ENCODE data around the gene DNAL1. TPM values are rescaled to one million over a fixed set of nuclear protein-coding genes. Genes with fewer than 3 reads are reported as not detected.
A peak's percentile ranks its signal among the peaks of the same experiment; 100 is the strongest.

DNAL1 gene
- total and polyA plus RNA-seq, 2 of the 4 experiments (the other 2 are of a cell fraction): 4.5 to 5.4 TPM

DNA sequence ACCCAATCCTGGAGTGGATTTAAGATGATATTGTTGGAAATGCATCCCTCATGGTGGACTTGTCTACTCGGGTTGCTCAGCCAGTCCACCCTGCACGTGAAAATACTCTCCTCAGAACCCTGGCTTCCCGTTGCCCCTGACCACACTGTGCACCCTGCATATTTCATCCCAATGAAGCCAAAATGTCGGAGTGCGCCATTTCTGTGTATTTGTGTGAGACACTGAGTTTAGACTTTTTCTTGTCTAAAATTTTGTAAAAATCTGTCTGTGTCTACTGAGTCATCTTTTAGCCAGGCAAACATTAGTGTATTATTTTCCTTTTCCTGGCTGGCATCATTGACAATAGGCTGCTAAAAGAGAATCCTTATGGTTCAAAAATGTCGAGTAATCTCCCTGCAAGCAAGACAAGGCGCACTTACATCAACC, 69.9 kb downstream of the DNAL1 start:
- Histone ChIP-seq H2BK20ac (ENCODE audit: low read depth, low read length) (no peak overlapping the region), H4K8ac (ENCODE audit: low read depth in 2 of 2, low read length in 2 of 2) (0 out of 4 replicates have a peak overlapping the region, but pooled peaks of 1 of the 2 experiments have one; percentile 18), H3K18ac (ENCODE audit: low read depth, low read length) (no peak overlapping the region), H3K9me1 (ENCODE audit: insufficient read depth, low read length) (peaks cover 14% of the 10 kb centered on the region), H2AK9ac (replicated peaks; ENCODE audit: low read depth, low read length, poor library complexity) (no peak overlapping the region), H3K9ac (ENCODE audit: low read depth, low read length) (no peak overlapping the region), H2BK5ac (ENCODE audit: low read depth, low read length, poor library complexity, severe bottlenecking) (no peak overlapping the region), H2BK120ac (ENCODE audit: low read depth, low read length) (no peak overlapping the region), H4K91ac (ENCODE audit: insufficient read depth, low read depth, low read length) (no peak overlapping the region), H3K56ac (ENCODE audit: extremely low read depth, insufficient read depth, low read length) (no peak overlapping the region), H4K20me1 (ENCODE audit: insufficient read depth, low read length) (peaks cover 47% of the 10 kb centered on the region), H3K4me3 (ENCODE audit: insufficient read depth, low read depth, low read length) (peak overlapping the region; percentile 11; the same call in 1 of the 2 replicates), H2AK5ac (ENCODE audit: low read depth, low read length) (peak overlapping the region; percentile 80; the same call in 1 of the 2 replicates), H3K9me3 (ENCODE audit: control insufficient read depth, insufficient read depth, low read length) (no peaks in the 10 kb centered on the region), H3K23ac (ENCODE audit: low read depth, low read length) (peak overlapping the region; percentile 84), H3K4me2 (ENCODE audit: low read depth, low read length) (peak overlapping the region; percentile 80), H3K79me1 (ENCODE audit: low read depth in 1 of 2, low read length in 2 of 2) (peaks cover 22 to 68% of the 10 kb centered on the region in 2 experiments), H4K5ac (ENCODE audit: low read depth, low read length) (no peak overlapping the region), H3K27ac (ENCODE audit: insufficient read depth, low read length) (no peak overlapping the region), H2AFZ (replicated peaks; ENCODE audit: low read length, poor library complexity) (peak overlapping the region; percentile 67), H2BK15ac (ENCODE audit: low read depth, low read length) (no peak overlapping the region), H3K14ac (replicated peaks; ENCODE audit: low read depth, low read length) (0 out of 2 replicates have a peak overlapping the region, but pooled peaks have one; percentile 60), H3K4ac (ENCODE audit: low read depth, low read length) (no peak overlapping the region; the same call in 1 of the 2 replicates), H3K4me1 (ENCODE audit: control insufficient read depth, insufficient read depth, low read length) (peaks cover 17% of the 10 kb centered on the region), H3K27me3 (ENCODE audit: control insufficient read depth, insufficient read depth, low read length) (no peaks in the 10 kb centered on the region), H3K36me3 (ENCODE audit: control insufficient read depth, insufficient read depth, low read length) (peaks cover 29% of the 10 kb centered on the region)
- in situ Hi-C loops (cut with MboI; ENCODE audit: low sequenced_read_pairs) (no loop called here), dilution Hi-C loops (cut with HindIII; ENCODE audit: low sequenced_read_pairs, unreplicated experiment) (no loop called here), intact Hi-C loops (cut with micrococcal nuclease) (no loop called here)
- WGBS, 2 experiments (ENCODE audit: extremely low coverage in 2 of 2, insufficient read length in 1 of 2): no CpG with 5 or more reads among the region's 7 CpGs
- ChIA-PET POLR2A (ENCODE audit: unreplicated experiment) (interaction anchor here (0.6 to 0.7 kb wide), 4 partner anchors 9 to 404 kb away, joined by 3 to 4 read pairs (median 4); no protein-coding TSS in a partner anchor), CTCF (no interaction called here)
- DNase-seq: peak; percentile 42
- TF ChIP-seq NFE2L2 (IDR thresholded peaks at IDR 0.05; ENCODE audit: low read depth, low read length): no peak
- 0 out of 2 replicates have a peak, but pooled peaks have one; percentile 41 for TF ChIP-seq BHLHE40 (IDR thresholded peaks at IDR 0.05; ENCODE audit: low read depth, low read length)
- ATAC-seq (ENCODE audit: low read depth): peak; percentile 4; the same call in 1 of the 2 replicates
- BruUV-seq (replicated peaks): no TSS peak

Data from IMR-90 (cell line).